ENCODE measurements around the gene CEP89.

DNA sequence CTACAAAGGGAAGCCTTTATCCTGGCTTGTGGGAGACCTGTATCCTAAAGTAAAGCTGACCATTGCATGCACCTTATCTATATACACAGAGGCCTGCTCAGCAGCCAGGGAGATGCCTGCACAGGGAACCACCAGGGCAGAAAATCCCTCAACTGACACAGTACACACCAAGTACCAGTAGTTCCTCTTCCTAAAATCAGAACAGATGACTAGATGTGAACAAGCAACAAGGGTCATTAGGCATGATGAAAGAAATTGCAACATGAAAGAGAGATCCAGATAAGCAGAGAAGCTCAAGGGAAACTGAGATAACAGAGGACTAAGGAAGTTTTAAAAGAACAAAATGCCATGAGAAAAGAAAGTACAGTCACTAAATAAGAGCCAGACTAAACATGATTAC is 62.5 kb downstream of the CEP89 start:
- TF ChIP-seq EZH2phosphoT487 (conservative IDR thresholded peaks at IDR 0.05; ENCODE audit: low read length), result no peak
- TF ChIP-seq, protein P1, sequence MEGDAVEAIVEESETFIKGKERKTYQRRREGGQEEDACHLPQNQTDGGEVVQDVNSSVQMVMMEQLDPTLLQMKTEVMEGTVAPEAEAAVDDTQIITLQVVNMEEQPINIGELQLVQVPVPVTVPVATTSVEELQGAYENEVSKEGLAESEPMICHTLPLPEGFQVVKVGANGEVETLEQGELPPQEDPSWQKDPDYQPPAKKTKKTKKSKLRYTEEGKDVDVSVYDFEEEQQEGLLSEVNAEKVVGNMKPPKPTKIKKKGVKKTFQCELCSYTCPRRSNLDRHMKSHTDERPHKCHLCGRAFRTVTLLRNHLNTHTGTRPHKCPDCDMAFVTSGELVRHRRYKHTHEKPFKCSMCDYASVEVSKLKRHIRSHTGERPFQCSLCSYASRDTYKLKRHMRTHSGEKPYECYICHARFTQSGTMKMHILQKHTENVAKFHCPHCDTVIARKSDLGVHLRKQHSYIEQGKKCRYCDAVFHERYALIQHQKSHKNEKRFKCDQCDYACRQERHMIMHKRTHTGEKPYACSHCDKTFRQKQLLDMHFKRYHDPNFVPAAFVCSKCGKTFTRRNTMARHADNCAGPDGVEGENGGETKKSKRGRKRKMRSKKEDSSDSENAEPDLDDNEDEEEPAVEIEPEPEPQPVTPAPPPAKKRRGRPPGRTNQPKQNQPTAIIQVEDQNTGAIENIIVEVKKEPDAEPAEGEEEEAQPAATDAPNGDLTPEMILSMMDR (IDR thresholded peaks at IDR 0.05; ENCODE audit: insufficient read depth, low read length, poor library complexity, severe bottlenecking), result no peak
